Testis (tissue), 2 donors: ENCODE data around the gene MPRIP.

Experiments used
- POLR2A ChIP-seq: fragments of 450-650 bp; IDR thresholded peaks from one replicate; pipeline ENCODE4 v1.6.1; 2017; ENCODE audit warnings: antibody characterized with exemption, mild to moderate bottlenecking, moderate library complexity
- TF ChIP-seq, protein P1 (sequence below), 3 experiments: fragments of 450-650 bp in 2 of 3; fragments of 200-600 bp in 1 of 3; sonication (generic) in 1 of 3; IDR thresholded peaks; one replicate each; pipeline ENCODE4 v1.5.1; 2016 to 2019; ENCODE audit warnings: antibody characterized with exemption in 3 of 3, mild to moderate bottlenecking in 2 of 3, moderate library complexity in 1 of 3

GRCh38 chr17:17056156-17056539, 13.9 kb downstream of the MPRIP start:
- TF ChIP-seq, protein P1, sequence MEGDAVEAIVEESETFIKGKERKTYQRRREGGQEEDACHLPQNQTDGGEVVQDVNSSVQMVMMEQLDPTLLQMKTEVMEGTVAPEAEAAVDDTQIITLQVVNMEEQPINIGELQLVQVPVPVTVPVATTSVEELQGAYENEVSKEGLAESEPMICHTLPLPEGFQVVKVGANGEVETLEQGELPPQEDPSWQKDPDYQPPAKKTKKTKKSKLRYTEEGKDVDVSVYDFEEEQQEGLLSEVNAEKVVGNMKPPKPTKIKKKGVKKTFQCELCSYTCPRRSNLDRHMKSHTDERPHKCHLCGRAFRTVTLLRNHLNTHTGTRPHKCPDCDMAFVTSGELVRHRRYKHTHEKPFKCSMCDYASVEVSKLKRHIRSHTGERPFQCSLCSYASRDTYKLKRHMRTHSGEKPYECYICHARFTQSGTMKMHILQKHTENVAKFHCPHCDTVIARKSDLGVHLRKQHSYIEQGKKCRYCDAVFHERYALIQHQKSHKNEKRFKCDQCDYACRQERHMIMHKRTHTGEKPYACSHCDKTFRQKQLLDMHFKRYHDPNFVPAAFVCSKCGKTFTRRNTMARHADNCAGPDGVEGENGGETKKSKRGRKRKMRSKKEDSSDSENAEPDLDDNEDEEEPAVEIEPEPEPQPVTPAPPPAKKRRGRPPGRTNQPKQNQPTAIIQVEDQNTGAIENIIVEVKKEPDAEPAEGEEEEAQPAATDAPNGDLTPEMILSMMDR (IDR thresholded peaks at IDR 0.05) = no peak
- TF ChIP-seq POLR2A = no peak
